Bronchial epithelial cell (primary cell): ENCODE data around the gene COX8A. TPM values are rescaled to one million over a fixed set of nuclear protein-coding genes. Genes with fewer than 3 reads are reported as not detected.

Experiments used
- DNase-seq: peaks from one replicate; pipeline ENCODE4 v3.0.0-alpha.2; 2010; ENCODE audit warnings: low read depth
- FAIRE-seq: peaks from 2 replicates; lab custom pipeline; 2011; peaks lifted over from hg19 to GRCh38; lab: Jason Lieb, UNC
- H3K27me3 ChIP-seq: 2 replicates; pipeline ENCODE4 v1.5.1; 2011; ENCODE audit warnings: low read length; ENCODE audit not compliant: control insufficient read depth, insufficient read depth
- H3K36me3 ChIP-seq: 2 replicates; pipeline ENCODE4 v1.5.1; 2011; ENCODE audit warnings: low read length; ENCODE audit not compliant: control insufficient read depth, insufficient read depth
- H3K4me3 ChIP-seq: 2 replicates; pipeline ENCODE4 v1.5.1; 2011; ENCODE audit warnings: mild to moderate bottlenecking, low read depth, low read length, control low read depth
- CTCF ChIP-seq: IDR thresholded peaks from 2 replicates; pipeline ENCODE4 v1.5.1; 2011; ENCODE audit warnings: mild to moderate bottlenecking, moderate library complexity, low read length, control low read depth, inconsistent platforms; ENCODE audit not compliant: insufficient read depth, severe bottlenecking
- total RNA-seq: library from RNA; depleted of rRNA; stranded (reverse); fragments of >200 nt; gene quantifications from 2 replicates; pipeline ENCODE4 v1.2.1, GENCODE V29; 2014

Gene COX8A
- total RNA-seq, 1 donor from 2014 or later = 266 TPM

GRCh38 chr11:63942803-63943202, 31.6 kb upstream of the COX8A start:
- DNase-seq = no peak
- no peaks in the 10 kb centered on the region for H3K27me3 ChIP-seq
- no peak for FAIRE-seq
- no peak overlapping the region for H3K4me3 ChIP-seq
- H3K36me3 ChIP-seq = peaks cover 6% of the 10 kb centered on the region
- no peak for TF ChIP-seq CTCF

GRCh38 chr11:63944987-63945386, 29.4 kb upstream of the COX8A start:
- TF ChIP-seq CTCF = no peak
- H3K36me3 ChIP-seq = peaks cover 6% of the 10 kb centered on the region
- DNase-seq (no peak), FAIRE-seq (no peak)
- H3K27me3 ChIP-seq = no peaks in the 10 kb centered on the region
- H3K4me3 ChIP-seq = no peak overlapping the region

DNA sequence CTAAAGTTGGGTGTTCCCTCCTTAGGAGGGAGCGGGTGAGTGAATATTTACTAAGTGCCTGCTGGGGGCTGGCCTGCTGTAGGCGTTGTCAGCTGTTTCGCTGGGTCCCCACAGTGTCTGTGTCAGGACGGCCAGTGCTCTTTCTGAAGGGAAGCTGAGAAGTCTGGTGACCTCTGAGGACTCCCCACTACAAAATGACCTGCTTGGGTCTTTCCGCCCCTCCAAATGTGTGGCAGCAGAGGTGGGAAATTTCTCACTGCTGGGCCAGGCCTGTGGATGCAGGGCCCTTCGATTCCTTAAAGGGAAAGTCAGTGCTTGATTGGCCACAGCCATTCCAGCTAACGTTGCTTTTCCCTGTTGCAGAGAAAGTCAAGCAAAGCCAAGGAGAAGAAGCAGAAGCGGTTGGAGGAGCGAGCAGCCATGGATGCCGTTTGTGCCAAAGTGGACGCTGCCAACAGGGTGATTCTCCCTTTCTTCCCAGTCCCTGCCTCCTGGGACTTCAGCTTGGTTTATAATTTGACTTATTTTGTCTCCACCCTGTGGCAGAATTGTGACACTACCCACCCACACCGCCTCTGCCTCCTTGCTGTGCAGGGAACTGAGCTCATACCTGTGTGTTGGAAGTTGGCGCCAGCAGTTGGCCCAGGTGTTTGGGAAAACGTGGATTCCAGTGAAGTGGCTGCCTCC, 28.8 kb upstream of the COX8A start:
- DNase-seq = peak; percentile 65
- Histone ChIP-seq H3K27me3 (no peaks in the 10 kb centered on the region), H3K36me3 (peaks cover 6% of the 10 kb centered on the region), H3K4me3 (no peak overlapping the region)
- peak; percentile 68 for TF ChIP-seq CTCF
- no peak for FAIRE-seq

GRCh38 chr11:63951779-63952536, 22.5 kb upstream of the COX8A start:
- Histone ChIP-seq H3K4me3 (no peak overlapping the region), H3K36me3 (peaks cover 3% of the 10 kb centered on the region), H3K27me3 (no peaks in the 10 kb centered on the region)
- no peak for TF ChIP-seq CTCF
- FAIRE-seq = no peak
- peak; percentile 6 for DNase-seq

- no peak for FAIRE-seq
- no peak for TF ChIP-seq CTCF
- no peak for DNase-seq
- Histone ChIP-seq H3K36me3 (peaks cover 3% of the 10 kb centered on the region), H3K4me3 (no peak overlapping the region), H3K27me3 (no peaks in the 10 kb centered on the region)
These were observed 21.9 kb upstream of the COX8A start for GRCh38 chr11:63952570-63952969.
